Chondrocyte (in vitro differentiated cells): Measurements from ENCODE around the gene WNT5B. TPM values are rescaled to one million over a fixed set of nuclear protein-coding genes. Genes with fewer than 3 reads are reported as not detected.

Source experiments
- DNase-seq: peaks from one replicate; pipeline ENCODE4 v3.0.0; 2021; ENCODE audit warnings: mixed read lengths, low spot score
- H3K27ac Mint-ChIP-seq: one replicate; pipeline ENCODE4 v1.8.0; 2021; ENCODE audit warnings: mild to moderate bottlenecking, moderate library complexity, mixed read lengths; ENCODE audit not compliant: unreplicated experiment
- H3K27me3 Mint-ChIP-seq: 2 replicates; pipeline ENCODE4 v1.8.0; 2021; ENCODE audit warnings: low read depth, mixed read lengths
- H3K36me3 Mint-ChIP-seq: 2 replicates; pipeline ENCODE4 v1.8.0; 2021; ENCODE audit warnings: low read depth, mixed read lengths
- H3K4me1 Mint-ChIP-seq: 2 replicates; pipeline ENCODE4 v1.8.0; 2021; ENCODE audit warnings: low read depth, mild to moderate bottlenecking, mixed read lengths
- H3K4me3 Mint-ChIP-seq: one replicate; pipeline ENCODE4 v1.8.0; 2021; ENCODE audit warnings: mild to moderate bottlenecking, moderate library complexity, mixed read lengths; ENCODE audit not compliant: unreplicated experiment
- H3K9me3 Mint-ChIP-seq: 2 replicates; pipeline ENCODE4 v1.8.0; 2021; ENCODE audit warnings: low read depth, mixed read lengths
- total RNA-seq: library from RNA; stranded (reverse); gene quantifications from 3 replicates; pipeline ENCODE4 v1.2.1, GENCODE V29; 2021
- TF ChIP-seq, protein P1 (sequence below): fragments of 200-600 bp; sonication (generic); IDR thresholded peaks from 2 replicates; pipeline ENCODE4 v1.5.0; 2021; ENCODE audit warnings: antibody characterized with exemption, mild to moderate bottlenecking, moderate library complexity

The WNT5B gene
- total RNA-seq, 1 donor from 2014 or later: 68.0 TPM

DNA sequence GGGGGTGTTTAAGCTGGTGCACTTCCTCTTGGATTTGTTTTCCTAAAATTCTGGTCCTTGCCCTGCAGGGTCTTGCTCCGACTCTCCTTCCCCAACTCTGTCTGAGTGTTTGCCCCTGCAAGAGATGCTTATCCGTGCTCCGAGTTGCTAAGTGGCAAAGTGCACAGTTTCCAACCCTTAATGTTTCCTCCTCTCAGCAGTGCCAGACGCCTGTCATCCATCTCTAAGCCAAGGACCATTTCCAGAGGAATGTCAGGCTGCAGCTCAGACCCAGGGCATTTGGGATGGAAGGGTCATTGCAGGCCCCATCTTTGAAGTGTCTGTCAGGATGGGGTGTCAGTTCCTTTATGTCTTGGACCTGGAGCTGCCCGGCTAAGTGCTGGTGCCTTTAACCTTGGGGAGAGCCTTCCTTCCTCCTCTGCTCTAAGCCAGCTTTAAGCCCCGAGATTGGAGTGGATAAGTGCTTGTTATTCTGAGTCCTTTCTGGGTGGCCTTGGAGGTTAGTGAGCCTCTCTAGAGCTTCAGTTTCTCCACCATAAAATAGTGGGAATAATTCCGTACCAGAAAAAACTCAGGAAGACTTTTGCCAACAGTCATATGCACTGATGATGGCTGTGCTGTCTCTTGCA, 15.0 kb downstream of the WNT5B start:
- no peak for DNase-seq
- TF ChIP-seq, protein P1, sequence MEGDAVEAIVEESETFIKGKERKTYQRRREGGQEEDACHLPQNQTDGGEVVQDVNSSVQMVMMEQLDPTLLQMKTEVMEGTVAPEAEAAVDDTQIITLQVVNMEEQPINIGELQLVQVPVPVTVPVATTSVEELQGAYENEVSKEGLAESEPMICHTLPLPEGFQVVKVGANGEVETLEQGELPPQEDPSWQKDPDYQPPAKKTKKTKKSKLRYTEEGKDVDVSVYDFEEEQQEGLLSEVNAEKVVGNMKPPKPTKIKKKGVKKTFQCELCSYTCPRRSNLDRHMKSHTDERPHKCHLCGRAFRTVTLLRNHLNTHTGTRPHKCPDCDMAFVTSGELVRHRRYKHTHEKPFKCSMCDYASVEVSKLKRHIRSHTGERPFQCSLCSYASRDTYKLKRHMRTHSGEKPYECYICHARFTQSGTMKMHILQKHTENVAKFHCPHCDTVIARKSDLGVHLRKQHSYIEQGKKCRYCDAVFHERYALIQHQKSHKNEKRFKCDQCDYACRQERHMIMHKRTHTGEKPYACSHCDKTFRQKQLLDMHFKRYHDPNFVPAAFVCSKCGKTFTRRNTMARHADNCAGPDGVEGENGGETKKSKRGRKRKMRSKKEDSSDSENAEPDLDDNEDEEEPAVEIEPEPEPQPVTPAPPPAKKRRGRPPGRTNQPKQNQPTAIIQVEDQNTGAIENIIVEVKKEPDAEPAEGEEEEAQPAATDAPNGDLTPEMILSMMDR: no peak
- Mint-ChIP-seq H3K4me1 (peaks cover 15% of the 10 kb centered on the region), H3K27ac (no peak overlapping the region), H3K9me3 (no peaks in the 10 kb centered on the region), H3K4me3 (no peak overlapping the region), H3K27me3 (no peaks in the 10 kb centered on the region), H3K36me3 (peaks cover 18% of the 10 kb centered on the region)

DNA sequence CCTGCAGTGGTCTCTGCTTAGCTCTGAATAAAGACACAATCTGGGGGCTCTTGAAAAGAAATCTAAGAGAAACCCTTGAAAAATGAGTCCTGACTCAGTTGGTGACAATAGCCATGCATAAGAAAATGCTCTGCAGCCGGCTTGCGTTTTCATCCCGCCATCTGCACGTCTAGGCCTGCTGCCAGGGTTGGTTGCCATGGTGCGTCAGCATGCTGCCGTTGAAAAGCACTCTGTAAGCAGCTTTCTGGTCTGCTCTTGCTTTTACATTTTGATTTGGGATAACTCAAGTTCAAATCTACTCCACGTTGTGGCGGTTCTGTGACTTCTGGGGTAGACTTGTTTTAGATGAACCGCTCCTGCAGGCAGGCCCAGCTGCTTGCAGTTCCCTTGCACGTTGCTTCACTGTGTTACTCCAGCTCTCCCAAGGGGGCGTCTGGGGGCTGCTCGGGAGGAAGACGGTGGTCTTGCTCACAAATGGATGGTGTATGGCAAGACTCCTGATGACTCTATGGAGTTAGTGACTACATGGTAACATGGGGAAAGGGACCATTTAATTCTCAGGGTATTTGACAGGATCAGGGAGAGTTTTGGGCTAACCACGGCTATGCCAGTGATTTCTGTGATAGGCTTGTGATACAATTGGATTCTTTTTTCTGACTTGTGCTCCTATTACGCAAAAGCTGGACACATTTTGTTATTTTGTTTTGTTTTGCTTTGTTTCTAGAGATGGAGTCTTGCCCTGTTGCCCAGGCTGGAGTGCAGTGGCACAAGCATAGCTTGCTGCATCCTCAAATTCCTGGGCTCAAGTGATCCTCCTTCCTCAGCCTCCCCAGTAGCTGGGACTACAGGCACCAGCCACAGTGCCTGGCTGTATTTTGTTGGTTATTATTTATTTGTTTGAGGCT, 15.8 kb downstream of the WNT5B start:
- peaks cover 18% of the 10 kb centered on the region for H3K36me3 Mint-ChIP-seq
- H3K27ac Mint-ChIP-seq: peak overlapping the region; percentile 6
- no peaks in the 10 kb centered on the region for H3K9me3 Mint-ChIP-seq
- no peak for DNase-seq
- peaks cover 22% of the 10 kb centered on the region for H3K4me1 Mint-ChIP-seq
- no peak overlapping the region for H3K4me3 Mint-ChIP-seq
- TF ChIP-seq, protein P1: no peak
- no peaks in the 10 kb centered on the region for H3K27me3 Mint-ChIP-seq

- Mint-ChIP-seq H3K4me1 (peaks cover 33% of the 10 kb centered on the region), H3K4me3 (no peak overlapping the region), H3K27me3 (no peaks in the 10 kb centered on the region), H3K36me3 (peaks cover 18% of the 10 kb centered on the region), H3K9me3 (no peaks in the 10 kb centered on the region), H3K27ac (no peak overlapping the region)
- TF ChIP-seq, protein P1: no peak
- no peak for DNase-seq
Observed at GRCh38 chr12:1645819-1646218, 16.8 kb downstream of the WNT5B start.

- DNase-seq: no peak
- Mint-ChIP-seq H3K27me3 (no peaks in the 10 kb centered on the region), H3K4me1 (peaks cover 34% of the 10 kb centered on the region), H3K4me3 (no peak overlapping the region), H3K36me3 (peaks cover 19% of the 10 kb centered on the region), H3K27ac (no peak overlapping the region), H3K9me3 (no peaks in the 10 kb centered on the region)
- TF ChIP-seq, protein P1: no peak
Observed at GRCh38 chr12:1646569-1647284, 17.7 kb downstream of the WNT5B start.

GRCh38 chr12:1647285-1647669, 18.2 kb downstream of the WNT5B start:
- no peak overlapping the region for H3K27ac Mint-ChIP-seq
- H3K36me3 Mint-ChIP-seq: peaks cover 19% of the 10 kb centered on the region
- peaks cover 34% of the 10 kb centered on the region for H3K4me1 Mint-ChIP-seq

More at GRCh38 chr12:1647285-1647669, 18.2 kb downstream of the WNT5B start:
- Mint-ChIP-seq H3K9me3 (no peaks in the 10 kb centered on the region), H3K27me3 (no peaks in the 10 kb centered on the region), H3K4me3 (no peak overlapping the region)
- TF ChIP-seq, protein P1: no peak
- DNase-seq: no peak
